Suprapubic skin (tissue), 3 donors: Measurements from ENCODE around the gene RALA.

ENCODE experiments used
- CTCF ChIP-seq, 2 donors: fragments of 200-600 bp in 1 of 2; fragments of 450-650 bp in 1 of 2; sonication (generic) in 1 of 2; IDR thresholded peaks; one replicate each; pipeline ENCODE4 v1.5.1; 2016 to 2019; ENCODE audit warnings: antibody characterized with exemption in 2 of 2, mild to moderate bottlenecking in 1 of 2, moderate library complexity in 1 of 2
- POLR2AphosphoS5 ChIP-seq, 3 donors: sonication (generic); formaldehyde crosslinking; IDR thresholded peaks; one replicate each; pipeline ENCODE4 v1.6.1; 2017; ENCODE audit warnings: antibody characterized with exemption in 3 of 3

- no peak for TF ChIP-seq CTCF (IDR thresholded peaks at IDR 0.05)
- TF ChIP-seq POLR2AphosphoS5 (IDR thresholded peaks at IDR 0.05): no peak
Measured at GRCh38 chr7:39621261-39621660, 2.1 kb upstream of the RALA start.
